Aorta (tissue), 5 donors: Measurements from ENCODE around the gene CLEC4E. TPM values are rescaled to one million over a fixed set of nuclear protein-coding genes. Genes with fewer than 3 reads are reported as not detected.
"Not testable (repeated sequence)": the region's sequence is repeated elsewhere in the genome, so short reads cannot be mapped to it uniquely, and the experiment has no call there.

Experiments used
- ATAC-seq: fragments of 200-7000 bp; cut with Tn5 transposase; one replicate; pipeline ENCODE4 v1.9.1; 2022; ENCODE audit warnings: moderate library complexity; ENCODE audit not compliant: low FRiP score
- DNase-seq, 2 donors: peaks; one replicate each; pipeline ENCODE4 v3.0.0-alpha.2; 2020
- H3K27ac ChIP-seq, 2 donors: one replicate each; pipeline ENCODE4 v1.5.1; 2013; ENCODE audit warnings: low read length in 2 of 2, mild to moderate bottlenecking in 2 of 2, moderate library complexity in 2 of 2, control low read depth in 1 of 2, inconsistent platforms in 1 of 2, low read depth in 1 of 2
- H3K27me3 ChIP-seq, 2 donors: one replicate each; pipeline ENCODE4 v1.6.1; 2013; ENCODE audit warnings: control low read depth in 1 of 2, low read length in 1 of 2, mild to moderate bottlenecking in 1 of 2, moderate library complexity in 1 of 2; ENCODE audit not compliant: insufficient read depth in 2 of 2, control insufficient read depth in 1 of 2
- H3K36me3 ChIP-seq, 2 donors: one replicate each; pipeline ENCODE4 v1.6.1; 2013; ENCODE audit warnings: control low read depth in 1 of 2, low read length in 1 of 2, mild to moderate bottlenecking in 1 of 2; ENCODE audit not compliant: insufficient read depth in 2 of 2, control insufficient read depth in 1 of 2
- H3K4me1 ChIP-seq, 2 donors: one replicate each; pipeline ENCODE4 v1.6.1; 2013; ENCODE audit warnings: low read length in 2 of 2, control low read depth in 1 of 2, mild to moderate bottlenecking in 1 of 2, moderate library complexity in 1 of 2; ENCODE audit not compliant: insufficient read depth in 2 of 2, control insufficient read depth in 1 of 2
- H3K4me3 ChIP-seq, 2 donors: one replicate each; pipeline ENCODE4 v1.5.1; 2013; ENCODE audit warnings: low read length in 2 of 2, control low read depth in 1 of 2, mild to moderate bottlenecking in 1 of 2
- H3K9me3 ChIP-seq: one replicate; pipeline ENCODE4 v1.6.1; 2013; ENCODE audit warnings: mild to moderate bottlenecking, low read length; ENCODE audit not compliant: control insufficient read depth
- WGBS, 2 donors: extraction: QIAGEN DNeasy Blood & Tissue Kit; methylation state at CpG; one replicate each; pipeline ENCODE4 v1.1.7; 2013; 5-methylcytosine and 5-hydroxymethylcytosine counted together
- intact Hi-C, 2 donors: fragments of 100-400 bp; cut with DNase I; formaldehyde crosslinking; loops; one replicate each; pipeline versions ENCODE4 v1.14.2 to v1.15.0; 2022
- long read RNA-seq, 2 donors: library from polyadenylated mRNA; unstranded; transcript quantifications; one replicate each; pipeline ENCODE4 v2.0.0, GENCODE V29; 2020 to 2021
- polyA plus RNA-seq, 2 donors: library from polyadenylated mRNA; stranded (reverse); fragments of 200-250 nt; gene quantifications; one replicate each; pipeline ENCODE4 v1.2.3, GENCODE V29; 2013
- total RNA-seq, 2 donors: library from RNA; stranded (reverse); fragmentation: NEBNext Ultra II Directional; extraction: Animal tissue kit (Norgen Biotek cat#: 25700); gene quantifications; one replicate each; pipeline ENCODE4 v1.2.1, GENCODE V29; 2021
- donor health status: healthy with polysubstance abuse.
- donor health status: Bipolar disorder and iron deficiency.
- donor health status: DM: no; HTN: no; CAD: no.
- donor health status: DM: no; HTN: no; CAD: no.
- donor health status: DM: yes; HTN: yes; CAD: no.

The CLEC4E gene, protein sequence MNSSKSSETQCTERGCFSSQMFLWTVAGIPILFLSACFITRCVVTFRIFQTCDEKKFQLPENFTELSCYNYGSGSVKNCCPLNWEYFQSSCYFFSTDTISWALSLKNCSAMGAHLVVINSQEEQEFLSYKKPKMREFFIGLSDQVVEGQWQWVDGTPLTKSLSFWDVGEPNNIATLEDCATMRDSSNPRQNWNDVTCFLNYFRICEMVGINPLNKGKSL
- total RNA-seq = 1 to 10 TPM; 4.2 to 5.6 TPM
- 1 to 10 TPM in 1 of 2 donors, under 1 TPM in 1; 0.74 to 7.9 TPM for polyA plus RNA-seq
- long read RNA-seq, donor 1 = 0 reads
- long read RNA-seq, donor 2, partial matches to known transcripts = 1 of 1 reads
- long read RNA-seq, donor 2, other reads (novel, unspliced or antisense) = 0 of 1 reads

DNA sequence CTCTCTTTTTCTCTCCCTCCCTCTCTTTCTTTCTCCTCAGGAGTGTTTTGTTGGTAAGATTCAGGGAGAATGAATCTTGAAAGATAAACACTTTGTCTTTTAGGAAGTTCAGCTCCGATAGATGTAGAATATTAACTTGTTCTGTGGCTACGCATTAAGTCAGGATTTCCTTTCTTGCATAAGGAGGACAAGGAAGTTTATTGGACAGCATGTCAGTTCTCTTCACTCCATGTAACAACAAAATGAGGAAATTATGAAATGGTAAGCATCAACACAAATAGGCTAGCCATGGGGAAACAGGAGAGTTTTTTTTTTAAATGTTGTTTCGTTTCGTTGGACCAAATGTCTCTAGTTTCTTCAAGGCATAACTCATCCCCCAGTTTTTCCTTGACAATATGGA, at the start of gene CLEC4E:
CLEC4E (minus strand) TSS at position 75 of the 400 bp plus-strand sequence. CDS start 108 bp downstream, outside the sequence.
- ATAC-seq, DNase-seq, H3K4me3 ChIP-seq, H3K9me3 ChIP-seq, H3K27ac ChIP-seq, H3K4me1 ChIP-seq, H3K36me3 ChIP-seq, H3K27me3 ChIP-seq: not testable (repeated sequence)
- intact Hi-C loops = loop anchor here (10.0 kb wide), 3 partner anchors 354 to 504 kb away; no protein-coding TSS in a partner anchor
- 60 to 64% methylated on average over 4 of the region's 4 CpGs for WGBS, 2 donors

DNA sequence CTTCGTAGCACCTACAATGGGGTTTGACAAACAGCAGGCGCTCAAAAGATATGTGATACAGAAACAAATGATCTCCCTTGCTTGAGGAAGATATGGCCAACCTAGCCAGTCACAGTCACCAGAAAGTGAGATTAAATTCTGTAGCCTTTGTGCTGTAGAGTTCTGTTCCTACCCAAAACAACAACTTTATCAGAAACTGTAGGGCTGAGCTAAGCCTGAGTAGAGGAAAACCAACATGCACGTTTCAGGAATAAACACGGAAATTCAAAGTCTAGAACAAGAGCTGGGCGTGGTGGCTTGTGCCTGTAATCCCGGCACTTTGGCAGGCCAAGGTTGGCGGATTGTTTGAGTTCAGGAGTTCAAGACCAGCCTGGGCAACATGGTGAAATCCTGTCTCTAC, 49.0 kb upstream of the CLEC4E start:
- Histone ChIP-seq H3K27me3 (no peaks in the 10 kb centered on the region), H3K9me3 (no peaks in the 10 kb centered on the region), H3K4me1 (no peaks in the 10 kb centered on the region), H3K27ac (no peak overlapping the region), H3K4me3 (no peak overlapping the region), H3K36me3 (no peaks in the 10 kb centered on the region)
- DNase-seq (no peak), ATAC-seq (no peak)
- WGBS, 2 donors = 73 to 89% methylated on average over 7 of the region's 7 CpGs
- intact Hi-C loops = no loop called here

DNA sequence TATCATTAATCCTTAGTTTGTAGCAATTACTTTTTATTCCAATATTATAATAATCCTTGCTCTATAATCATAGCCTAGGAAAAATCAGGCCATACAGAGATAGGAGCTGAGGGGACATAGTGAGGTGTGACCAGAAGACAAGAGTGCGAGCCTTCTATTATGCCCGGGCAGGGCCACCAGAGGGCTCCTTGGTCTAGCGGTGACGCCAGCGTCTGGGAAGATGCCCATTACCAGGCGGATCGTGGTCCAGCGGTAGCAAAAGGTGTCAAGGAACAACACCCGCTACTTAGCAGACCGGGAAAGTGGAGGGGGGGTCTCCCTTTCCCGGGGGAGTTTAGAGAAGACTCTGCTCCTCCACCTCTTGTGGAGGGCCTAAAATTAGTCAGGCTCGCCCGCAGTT, 43.8 kb upstream of the CLEC4E start:
- DNase-seq, intact Hi-C loops, H3K27me3 ChIP-seq: not testable (repeated sequence)

DNA sequence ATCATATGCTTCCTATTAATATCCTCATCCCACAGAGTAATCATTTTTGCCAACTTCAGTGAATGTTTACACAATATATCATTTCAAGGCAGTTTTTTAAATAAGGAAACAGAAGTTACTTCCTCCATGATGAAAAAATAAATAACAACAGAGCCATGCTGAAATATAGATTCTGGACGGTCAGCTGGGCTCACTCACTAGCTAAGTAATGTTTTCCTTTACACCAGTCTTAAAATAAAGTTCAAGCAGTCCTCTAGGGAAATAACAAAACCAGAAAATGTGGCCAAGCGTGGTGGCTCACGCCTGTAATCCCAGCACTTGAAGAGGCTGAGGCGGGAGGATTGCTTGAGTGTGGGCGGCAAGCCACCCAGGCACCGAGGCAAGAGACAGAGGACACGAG, 43.3 kb upstream of the CLEC4E start:
- Histone ChIP-seq H3K4me1 (no peaks in the 10 kb centered on the region), H3K27ac (no peak overlapping the region), H3K27me3 (no peaks in the 10 kb centered on the region), H3K4me3 (no peak overlapping the region), H3K9me3 (no peaks in the 10 kb centered on the region), H3K36me3 (no peaks in the 10 kb centered on the region)
- intact Hi-C loops = no loop called here
- ATAC-seq = no peak
- 13 to 16% methylated on average over 7 of the region's 7 CpGs for WGBS, 2 donors
- DNase-seq = no peak

More for the DNA sequence above, 43.8 kb upstream of the CLEC4E start:
- not testable (repeated sequence) for H3K4me3 ChIP-seq, H3K27ac ChIP-seq, H3K9me3 ChIP-seq, ATAC-seq, H3K4me1 ChIP-seq, H3K36me3 ChIP-seq
- WGBS, 2 donors = 90% methylated on average over 13 of the region's 13 CpGs

DNA sequence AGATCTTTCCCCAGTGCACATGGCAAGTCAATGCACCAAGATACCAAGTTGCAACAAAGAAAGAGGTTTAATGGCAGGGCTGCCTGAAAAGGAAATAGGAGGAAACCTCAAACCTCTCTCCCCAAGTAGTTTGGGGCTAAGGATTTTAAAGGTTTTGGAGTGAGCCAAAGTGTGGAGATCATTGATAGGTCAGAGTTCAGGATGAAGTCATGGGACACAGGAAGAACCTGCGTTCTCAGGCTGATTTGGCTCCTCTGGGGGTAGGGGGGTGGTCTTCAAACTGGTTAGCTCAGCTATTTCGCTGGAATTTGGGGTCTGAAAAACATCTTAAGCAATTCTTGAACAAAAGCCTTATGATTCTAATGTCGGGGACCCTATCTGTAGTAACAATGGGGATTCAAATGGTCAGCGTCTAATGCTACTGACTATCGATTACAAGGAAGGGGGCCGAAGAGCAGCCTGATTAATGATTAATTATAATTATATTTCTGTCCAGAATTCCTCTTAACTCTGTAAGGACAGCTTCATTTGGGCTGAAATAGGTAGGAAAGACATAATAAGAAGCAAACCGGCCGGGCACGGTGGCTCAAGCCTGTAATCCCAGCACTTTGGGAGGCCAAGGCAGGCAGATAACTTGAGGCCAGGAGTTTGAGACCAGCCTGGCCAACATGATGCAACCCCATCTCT, 40.5 kb upstream of the CLEC4E start:
- no peak for DNase-seq
- Histone ChIP-seq H3K27me3 (no peaks in the 10 kb centered on the region), H3K36me3 (no peaks in the 10 kb centered on the region), H3K4me1 (no peaks in the 10 kb centered on the region), H3K4me3 (no peak overlapping the region), H3K9me3 (no peaks in the 10 kb centered on the region), H3K27ac (no peak overlapping the region)
- ATAC-seq = no peak
- 59 to 61% methylated on average over 9 of the region's 9 CpGs for WGBS, 2 donors
- intact Hi-C loops = no loop called here

DNA sequence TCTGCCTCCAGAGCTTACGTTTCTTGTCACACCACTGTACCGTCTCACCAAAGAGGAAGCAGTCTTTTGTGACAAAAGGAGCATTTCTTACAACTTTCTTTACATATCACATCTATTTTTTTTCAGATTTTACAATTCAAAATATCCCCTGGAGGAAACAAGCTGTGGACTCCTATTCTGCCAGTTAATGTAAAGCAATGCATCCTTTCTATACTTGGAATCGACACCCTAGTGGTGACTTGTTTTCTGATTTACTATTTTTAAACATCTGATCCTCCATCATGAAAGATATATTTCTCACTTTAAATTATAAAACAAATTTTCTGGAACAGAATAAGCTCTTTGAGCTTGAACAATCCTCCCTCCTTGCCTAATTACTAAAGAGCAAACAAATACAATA, 37.2 kb upstream of the CLEC4E start:
- H3K27me3 ChIP-seq = no peaks in the 10 kb centered on the region
- DNase-seq = no peak
- H3K36me3 ChIP-seq = no peaks in the 10 kb centered on the region
- no peak for ATAC-seq
- intact Hi-C loops = no loop called here
- 49 to 59% methylated on average over 3 of the region's 3 CpGs for WGBS, 2 donors
- H3K9me3 ChIP-seq = no peaks in the 10 kb centered on the region
- H3K27ac ChIP-seq = no peak overlapping the region
- no peak overlapping the region for H3K4me3 ChIP-seq
- no peaks in the 10 kb centered on the region for H3K4me1 ChIP-seq

DNA sequence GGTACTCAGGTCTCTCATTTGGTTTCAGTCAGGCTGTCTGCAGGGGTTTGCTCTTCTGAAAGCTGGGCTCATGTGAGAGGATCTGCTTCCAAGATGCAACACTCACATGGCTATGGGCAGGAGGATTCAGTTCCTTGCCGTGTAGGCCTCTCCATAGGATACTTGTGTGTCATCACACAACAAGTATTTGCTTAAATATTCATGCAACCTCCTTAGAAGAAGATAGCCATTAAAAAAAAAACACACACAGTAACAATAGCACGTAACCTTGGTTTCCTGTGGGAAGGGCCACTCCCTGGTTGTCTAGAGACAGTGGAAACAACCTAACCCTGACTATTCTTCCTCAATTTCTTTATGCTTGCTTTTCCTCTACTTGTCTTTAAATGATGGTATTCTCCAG, 31.8 kb upstream of the CLEC4E start:
- Histone ChIP-seq H3K4me1 (no peaks in the 10 kb centered on the region), H3K9me3 (peaks cover 1% of the 10 kb centered on the region), H3K4me3 (no peak overlapping the region), H3K27ac (no peak overlapping the region), H3K36me3 (no peaks in the 10 kb centered on the region), H3K27me3 (no peaks in the 10 kb centered on the region)
- intact Hi-C loops = no loop called here
- DNase-seq (no peak), ATAC-seq (no peak)
- WGBS, 2 donors = 59 to 70% methylated on average over 2 of the region's 2 CpGs

DNA sequence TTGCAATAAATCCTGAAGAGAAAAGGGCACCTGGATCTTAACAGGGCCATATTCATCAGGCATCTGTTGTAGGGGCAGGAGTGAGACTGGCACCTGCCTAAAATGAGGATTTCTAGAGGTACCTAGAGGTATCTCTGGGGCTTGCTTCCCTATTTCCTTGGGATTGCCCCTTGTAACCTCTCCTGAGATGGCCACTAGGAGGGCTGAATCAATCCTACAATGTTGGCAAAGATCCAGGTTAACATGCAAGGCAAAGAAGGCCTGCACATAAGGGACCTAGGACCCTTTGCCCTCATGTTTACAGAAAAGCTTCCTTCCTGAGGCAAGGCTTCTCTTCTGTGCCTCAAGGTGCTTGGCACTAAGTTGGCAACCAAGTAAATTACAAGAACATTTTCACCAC, 25.8 kb upstream of the CLEC4E start:
- intact Hi-C loops = no loop called here
- no peak for ATAC-seq
- Histone ChIP-seq H3K27me3 (no peaks in the 10 kb centered on the region), H3K4me3 (no peak overlapping the region), H3K9me3 (peaks cover 3% of the 10 kb centered on the region), H3K36me3 (no peaks in the 10 kb centered on the region), H3K4me1 (no peaks in the 10 kb centered on the region), H3K27ac (no peak overlapping the region)
- no peak for DNase-seq

DNA sequence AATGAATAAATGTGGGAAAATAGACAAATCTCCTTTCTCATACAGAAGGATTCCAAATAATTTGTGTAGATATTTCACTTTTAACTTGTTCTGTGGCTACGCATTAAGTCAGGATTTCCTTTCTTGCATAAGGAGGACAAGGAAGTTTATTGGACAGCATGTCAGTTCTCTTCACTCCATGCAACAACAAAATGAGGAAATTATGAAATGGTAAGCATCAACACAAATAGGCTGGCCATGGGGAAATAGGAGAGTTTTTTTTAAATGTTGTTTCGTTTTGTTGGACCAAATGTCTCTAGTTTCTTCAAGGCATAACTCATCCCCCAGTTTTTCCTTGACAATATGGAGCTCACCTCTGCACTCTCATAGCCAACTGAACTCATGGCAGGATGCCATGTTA, 25.3 kb upstream of the CLEC4E start:
- H3K4me1 ChIP-seq, H3K27ac ChIP-seq, H3K9me3 ChIP-seq, ATAC-seq, H3K36me3 ChIP-seq, DNase-seq, H3K4me3 ChIP-seq, H3K27me3 ChIP-seq, intact Hi-C loops: not testable (repeated sequence)
- 80 to 88% methylated on average over 2 of the region's 2 CpGs for WGBS, 2 donors
